Activated CD8-positive, alpha-beta T cell treated with anti-CD3 and anti-CD28 coated beads, Interleukin-2, amount 10 ng/mL, durations not matched to agents 7 days and 5 days (primary cell): ENCODE measurements around the gene GALNT2. TPM values are rescaled to one million over a fixed set of nuclear protein-coding genes. Genes with fewer than 3 reads are reported as not detected.

Experiments
- ATAC-seq: fragments of 150-1000 bp; cut with Tn5 transposase; one replicate; pipeline ENCODE4 v1.10.0; 2021; ENCODE audit warnings: moderate library complexity
- CTCF ChIA-PET: fragments of 350-600 bp; sonication (Branson Sonifier 250); formaldehyde crosslinking; loops from one replicate; lab custom pipeline; 2021; ENCODE audit warnings: antibody characterized with exemption; lab: Charles Lee
- POLR2A ChIA-PET: fragments of 350-600 bp; sonication (Branson Sonifier 250); formaldehyde crosslinking; loops from one replicate; lab custom pipeline; 2021; ENCODE audit warnings: antibody characterized with exemption; lab: Charles Lee
- DNase-seq: peaks from one replicate; pipeline ENCODE4 v3.0.0-alpha.2; 2020
- H3K27ac Mint-ChIP-seq: one replicate; pipeline ENCODE4 v1.8.0; 2021; ENCODE audit warnings: mild to moderate bottlenecking, mixed read lengths
- H3K27me3 Mint-ChIP-seq: one replicate; pipeline ENCODE4 v1.8.0; 2021; ENCODE audit warnings: low read depth, mixed read lengths
- H3K36me3 Mint-ChIP-seq: one replicate; pipeline ENCODE4 v1.8.0; 2021; ENCODE audit warnings: low read depth, mixed read lengths
- H3K4me1 Mint-ChIP-seq: one replicate; pipeline ENCODE4 v1.8.0; 2021; ENCODE audit warnings: low read depth, mixed read lengths
- H3K4me3 Mint-ChIP-seq: one replicate; pipeline ENCODE4 v1.8.0; 2021; ENCODE audit warnings: mild to moderate bottlenecking, mixed read lengths
- H3K9me3 Mint-ChIP-seq: one replicate; pipeline ENCODE4 v1.8.0; 2022; ENCODE audit warnings: mixed read lengths; ENCODE audit not compliant: insufficient read depth
- total RNA-seq, 2 experiments: library from RNA; stranded (reverse); gene quantifications; one replicate each; pipeline ENCODE4 v1.2.3, GENCODE V29; 2021

The GALNT2 gene
- total RNA-seq, 2 experiments from 2014 or later: 20.7 to 21.2 TPM

GRCh38 chr1:230189824-230190223, 122.8 kb downstream of the GALNT2 start:
- H3K9me3 Mint-ChIP-seq: no peaks in the 10 kb centered on the region
- CTCF ChIA-PET: no interaction called here
- DNase-seq: no peak
- H3K36me3 Mint-ChIP-seq: peaks cover 6% of the 10 kb centered on the region
- no peak for ATAC-seq
- no peak overlapping the region for H3K4me3 Mint-ChIP-seq
- H3K27me3 Mint-ChIP-seq: no peaks in the 10 kb centered on the region
- POLR2A ChIA-PET: no interaction called here
- H3K4me1 Mint-ChIP-seq: peaks cover 50% of the 10 kb centered on the region
- no peak overlapping the region for H3K27ac Mint-ChIP-seq

- H3K27ac Mint-ChIP-seq: no peak overlapping the region
Measured at GRCh38 chr1:230191079-230191804, 124.2 kb downstream of the GALNT2 start.

GRCh38 chr1:230191855-230192254, 124.8 kb downstream of the GALNT2 start:
- Mint-ChIP-seq H3K4me3 (no peak overlapping the region), H3K27me3 (no peaks in the 10 kb centered on the region), H3K4me1 (peaks cover 34% of the 10 kb centered on the region), H3K27ac (no peak overlapping the region), H3K9me3 (no peaks in the 10 kb centered on the region), H3K36me3 (peaks cover 4% of the 10 kb centered on the region)
- ChIA-PET CTCF (interaction anchor here (1.1 to 1.2 kb wide), 2 partner anchors 24 to 25 kb away, joined by 3 to 4 read pairs; no protein-coding TSS in a partner anchor), POLR2A (no interaction called here)
- DNase-seq (no peak), ATAC-seq (no peak)

More at GRCh38 chr1:230191079-230191804, 124.2 kb downstream of the GALNT2 start:
- peaks cover 40% of the 10 kb centered on the region for H3K4me1 Mint-ChIP-seq
- ChIA-PET POLR2A (no interaction called here), CTCF (interaction anchor here (1.1 kb wide), 1 partner anchor 23 kb away, joined by 3 read pairs; no protein-coding TSS in a partner anchor)
- no peak overlapping the region for H3K4me3 Mint-ChIP-seq
- H3K27me3 Mint-ChIP-seq: no peaks in the 10 kb centered on the region
- no peaks in the 10 kb centered on the region for H3K9me3 Mint-ChIP-seq
- peaks cover 4% of the 10 kb centered on the region for H3K36me3 Mint-ChIP-seq
- no peak for DNase-seq
- no peak for ATAC-seq

GRCh38 chr1:230194525-230194924, 127.5 kb downstream of the GALNT2 start:
- peak overlapping the region; percentile 17 for H3K27ac Mint-ChIP-seq
- CTCF ChIA-PET: interaction anchor here (0.7 to 1.7 kb wide), 2 partner anchors 11 to 15 kb away, joined by 4 to 5 read pairs; no protein-coding TSS in a partner anchor

GRCh38 chr1:230195199-230195598, 128.2 kb downstream of the GALNT2 start:
- ChIA-PET POLR2A (no interaction called here), CTCF (interaction anchor here (1.7 kb wide), 1 partner anchor 10 kb away, joined by 5 read pairs; no protein-coding TSS in a partner anchor)
- Mint-ChIP-seq H3K9me3 (no peaks in the 10 kb centered on the region), H3K4me1 (peaks cover 8% of the 10 kb centered on the region), H3K27ac (peak overlapping the region; percentile 19), H3K27me3 (no peaks in the 10 kb centered on the region), H3K4me3 (no peak overlapping the region), H3K36me3 (no peaks in the 10 kb centered on the region)
- DNase-seq (no peak), ATAC-seq (no peak)

More at GRCh38 chr1:230194525-230194924, 127.5 kb downstream of the GALNT2 start:
- Mint-ChIP-seq H3K4me3 (no peak overlapping the region), H3K27me3 (no peaks in the 10 kb centered on the region), H3K9me3 (no peaks in the 10 kb centered on the region), H3K36me3 (no peaks in the 10 kb centered on the region), H3K4me1 (peaks cover 11% of the 10 kb centered on the region)
- POLR2A ChIA-PET: no interaction called here
- no peak for DNase-seq
- no peak for ATAC-seq

GRCh38 chr1:230196077-230196476, 129.0 kb downstream of the GALNT2 start:
- no peaks in the 10 kb centered on the region for H3K36me3 Mint-ChIP-seq
- POLR2A ChIA-PET: no interaction called here
- H3K4me3 Mint-ChIP-seq: no peak overlapping the region
- H3K27ac Mint-ChIP-seq: no peak overlapping the region
- DNase-seq: no peak
- CTCF ChIA-PET: interaction anchor here (1.7 kb wide), 1 partner anchor 9 kb away, joined by 5 read pairs; no protein-coding TSS in a partner anchor
- peaks cover 8% of the 10 kb centered on the region for H3K4me1 Mint-ChIP-seq
- no peak for ATAC-seq
- H3K9me3 Mint-ChIP-seq: no peaks in the 10 kb centered on the region
- H3K27me3 Mint-ChIP-seq: no peaks in the 10 kb centered on the region

GRCh38 chr1:230197644-230198567, 130.9 kb downstream of the GALNT2 start:
- H3K4me3 Mint-ChIP-seq: no peak overlapping the region
- no peaks in the 10 kb centered on the region for H3K9me3 Mint-ChIP-seq

GRCh38 chr1:230199034-230199433, 132.0 kb downstream of the GALNT2 start:
- H3K4me3 Mint-ChIP-seq: no peak overlapping the region
- POLR2A ChIA-PET: no interaction called here
- no peak overlapping the region for H3K27ac Mint-ChIP-seq
- CTCF ChIA-PET: interaction anchor here (1.0 kb wide), 1 partner anchor 16 kb away, joined by 3 read pairs; no protein-coding TSS in a partner anchor
- DNase-seq (no peak), ATAC-seq (no peak)
- H3K9me3 Mint-ChIP-seq: no peaks in the 10 kb centered on the region
- H3K27me3 Mint-ChIP-seq: no peaks in the 10 kb centered on the region
- H3K4me1 Mint-ChIP-seq: peaks cover 8% of the 10 kb centered on the region
- H3K36me3 Mint-ChIP-seq: peaks cover 4% of the 10 kb centered on the region

More at GRCh38 chr1:230197644-230198567, 130.9 kb downstream of the GALNT2 start:
- CTCF ChIA-PET: no interaction called here
- POLR2A ChIA-PET: no interaction called here
- no peak for ATAC-seq
- no peaks in the 10 kb centered on the region for H3K36me3 Mint-ChIP-seq
- no peak for DNase-seq
- peaks cover 8% of the 10 kb centered on the region for H3K4me1 Mint-ChIP-seq
- no peaks in the 10 kb centered on the region for H3K27me3 Mint-ChIP-seq
- H3K27ac Mint-ChIP-seq: no peak overlapping the region

GRCh38 chr1:230199554-230199953, 132.5 kb downstream of the GALNT2 start:
- Mint-ChIP-seq H3K36me3 (peaks cover 4% of the 10 kb centered on the region), H3K4me1 (peaks cover 7% of the 10 kb centered on the region), H3K27me3 (no peaks in the 10 kb centered on the region), H3K9me3 (no peaks in the 10 kb centered on the region), H3K27ac (no peak overlapping the region), H3K4me3 (no peak overlapping the region)
- DNase-seq (no peak), ATAC-seq (no peak)
- ChIA-PET CTCF (interaction anchor here (1.0 kb wide), 1 partner anchor 15 kb away, joined by 3 read pairs; no protein-coding TSS in a partner anchor), POLR2A (no interaction called here)

GRCh38 chr1:230200276-230200675, 133.2 kb downstream of the GALNT2 start:
- POLR2A ChIA-PET: no interaction called here
- CTCF ChIA-PET: interaction anchor here (0.5 kb wide), 1 partner anchor 351 kb away, joined by 3 read pairs; no protein-coding TSS in a partner anchor
- peaks cover 7% of the 10 kb centered on the region for H3K36me3 Mint-ChIP-seq
- no peaks in the 10 kb centered on the region for H3K27me3 Mint-ChIP-seq
- no peak for DNase-seq
- H3K27ac Mint-ChIP-seq: no peak overlapping the region
- no peak overlapping the region for H3K4me3 Mint-ChIP-seq
- ATAC-seq: no peak
- peaks cover 4% of the 10 kb centered on the region for H3K4me1 Mint-ChIP-seq
- no peaks in the 10 kb centered on the region for H3K9me3 Mint-ChIP-seq

- Mint-ChIP-seq H3K36me3 (peaks cover 7% of the 10 kb centered on the region), H3K4me3 (no peak overlapping the region), H3K9me3 (no peaks in the 10 kb centered on the region), H3K27me3 (no peaks in the 10 kb centered on the region), H3K4me1 (peaks cover 4% of the 10 kb centered on the region), H3K27ac (no peak overlapping the region)
- no peak for ATAC-seq
- POLR2A ChIA-PET: no interaction called here
- DNase-seq: no peak
- CTCF ChIA-PET: no interaction called here
Measured at GRCh38 chr1:230201445-230201844, 134.4 kb downstream of the GALNT2 start.
